Measurements from ENCODE around the gene TMEM214.

DNA sequence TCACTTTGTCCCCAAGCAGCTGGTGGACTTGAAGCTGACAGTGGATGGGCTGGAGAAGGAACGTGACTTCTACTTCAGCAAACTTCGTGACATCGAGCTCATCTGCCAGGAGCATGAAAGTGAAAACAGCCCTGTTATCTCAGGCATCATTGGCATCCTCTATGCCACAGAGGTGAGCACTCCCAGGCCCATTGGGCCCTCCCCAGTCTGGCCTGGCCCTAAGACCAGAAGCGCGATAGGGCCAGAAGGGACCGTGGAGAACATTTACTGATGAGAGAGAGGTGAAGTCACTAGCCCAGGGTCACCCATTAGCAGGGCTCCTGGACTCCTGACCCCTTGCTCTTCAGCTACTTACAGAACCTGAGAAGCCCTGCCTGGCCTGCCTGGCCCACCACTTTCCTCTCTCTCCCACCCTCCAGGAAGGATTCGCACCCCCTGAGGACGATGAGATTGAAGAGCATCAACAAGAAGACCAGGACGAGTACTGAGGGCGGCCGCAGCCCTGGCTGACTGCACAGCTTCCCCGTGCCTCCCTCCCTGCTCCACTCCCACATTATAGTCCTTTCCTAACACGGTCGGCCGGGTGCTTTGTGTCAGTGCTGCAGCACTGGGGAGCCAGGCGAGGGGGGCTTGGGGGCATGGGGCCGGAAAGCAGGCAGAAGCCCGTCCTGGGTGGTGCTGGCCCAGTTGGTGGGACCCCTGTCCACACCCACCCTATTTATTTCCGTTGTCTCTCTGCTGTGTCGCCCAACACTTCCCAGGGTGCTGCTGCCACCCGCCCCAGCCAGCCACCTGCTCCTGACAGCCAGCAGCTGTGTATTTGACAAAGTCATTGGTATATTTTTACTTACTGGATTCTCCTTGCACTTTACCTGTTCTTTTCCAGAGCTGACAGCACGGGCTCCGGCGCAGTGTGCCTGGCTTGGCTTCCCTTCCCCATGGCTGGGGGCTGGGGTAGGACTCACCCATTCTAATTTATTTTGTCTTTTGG, 6.6 kb upstream of the TMEM214 start:
- no peak for TF ChIP-seq CTCF (IDR thresholded peaks at IDR 0.05)
- no peak for TF ChIP-seq POLR2AphosphoS5 (IDR thresholded peaks at IDR 0.05; ENCODE audit: low read depth, low read length)
- TF ChIP-seq SIN3A (IDR thresholded peaks at IDR 0.05; ENCODE audit: borderline replicate concordance, insufficient read depth, low read depth, low read length): no peak
- no peak for TF ChIP-seq TCF7L2 (IDR thresholded peaks at IDR 0.05; ENCODE audit: low read depth, low read length)
